K562 treated with DMSO at 1 percent for 24 hours (cell line): ENCODE data around the gene TSGA10. TPM values are rescaled to one million over a fixed set of nuclear protein-coding genes. Genes with fewer than 3 reads are reported as not detected.

ENCODE experiments used
- total RNA-seq: library from RNA; unstranded; fragments of 300-600 nt; gene quantifications from 2 replicates; pipeline ENCODE4 v1.2.3, GENCODE V29; 2022; ENCODE audit warnings: low read depth; ENCODE audit not compliant: insufficient read depth

TSGA10 gene, protein sequence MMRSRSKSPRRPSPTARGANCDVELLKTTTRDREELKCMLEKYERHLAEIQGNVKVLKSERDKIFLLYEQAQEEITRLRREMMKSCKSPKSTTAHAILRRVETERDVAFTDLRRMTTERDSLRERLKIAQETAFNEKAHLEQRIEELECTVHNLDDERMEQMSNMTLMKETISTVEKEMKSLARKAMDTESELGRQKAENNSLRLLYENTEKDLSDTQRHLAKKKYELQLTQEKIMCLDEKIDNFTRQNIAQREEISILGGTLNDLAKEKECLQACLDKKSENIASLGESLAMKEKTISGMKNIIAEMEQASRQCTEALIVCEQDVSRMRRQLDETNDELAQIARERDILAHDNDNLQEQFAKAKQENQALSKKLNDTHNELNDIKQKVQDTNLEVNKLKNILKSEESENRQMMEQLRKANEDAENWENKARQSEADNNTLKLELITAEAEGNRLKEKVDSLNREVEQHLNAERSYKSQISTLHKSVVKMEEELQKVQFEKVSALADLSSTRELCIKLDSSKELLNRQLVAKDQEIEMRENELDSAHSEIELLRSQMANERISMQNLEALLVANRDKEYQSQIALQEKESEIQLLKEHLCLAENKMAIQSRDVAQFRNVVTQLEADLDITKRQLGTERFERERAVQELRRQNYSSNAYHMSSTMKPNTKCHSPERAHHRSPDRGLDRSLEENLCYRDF
- total RNA-seq: 1.3 and 1.8 TPM in 2 replicates

GRCh38 chr2:99154643-99155536 lies at the start of gene TSGA10, which contains the start of gene LIPT1:
TSS of gene TSGA10 (minus strand) at chr2:99154942. CDS start at chr2:99109439, 45,503 bp downstream.
TSS of gene LIPT1 (plus strand) at chr2:99154967. CDS start at chr2:99161958, 6,991 bp downstream.

GRCh38 chr2:99180755-99181623 lies 26.2 kb upstream of the TSGA10 start, which contains the start of the genes MITD1 and MRPL30:
TSS of gene MITD1 (minus strand) at chr2:99181058. CDS start at chr2:99180981, 77 bp downstream.
TSS of gene MRPL30 (plus strand) at chr2:99181184. CDS start at chr2:99186204, 5,020 bp downstream.

GRCh38 chr2:99141110-99142108 lies 13.3 kb downstream of the TSGA10 start, which contains the start of gene C2orf15:
TSS of gene C2orf15 (plus strand) at chr2:99141707. CDS start at chr2:99150559, 8,852 bp downstream.

Other genes with a start within 250 kb of the TSGA10 start
- gene CRACDL, start 218.7 kb downstream of the TSGA10 start, total RNA-seq: not detected in 2 replicates
- gene C2orf15, start 13.2 kb downstream of the TSGA10 start, total RNA-seq: 0.51 TPM in 1 of 2 replicates, not detected in the other
- gene LIPT1, start within 50 bp of the TSGA10 start, total RNA-seq: 2.6 and 4.6 TPM in 2 replicates
- gene MITD1, start 26.1 kb upstream of the TSGA10 start, total RNA-seq: 20.9 and 28.5 TPM in 2 replicates
- 26.2 and 26.8 TPM in 2 replicates for gene MRPL30, start 26.2 kb upstream of the TSGA10 start, total RNA-seq
- gene LYG2, start 100.7 kb upstream of the TSGA10 start, total RNA-seq: 3.2 and 3.3 TPM in 2 replicates
- gene LYG1, start 146.3 kb upstream of the TSGA10 start, total RNA-seq: 0.92 and 1.4 TPM in 2 replicates
- 17.3 and 22.6 TPM in 2 replicates for gene TXNDC9, start 181.4 kb upstream of the TSGA10 start, total RNA-seq
- 29.0 and 31.5 TPM in 2 replicates for gene EIF5B, start 182.4 kb upstream of the TSGA10 start, total RNA-seq